Measurements from ENCODE around the gene ZDHHC16. TPM values are rescaled to one million over a fixed set of nuclear protein-coding genes. Genes with fewer than 3 reads are reported as not detected.
"Not testable (repeated sequence)": the region's sequence is repeated elsewhere in the genome, so short reads cannot be mapped to it uniquely, and the experiment has no call there.

Gene ZDHHC16
- total RNA-seq, 1 experiment from 2014 or later = 64.5 TPM

- in situ Hi-C loops (cut with HindIII; ENCODE audit: low pct_unique_long_range_greater_than_20kb, low sequenced_read_pairs) (no loop called here), intact Hi-C loops (cut with micrococcal nuclease; ENCODE audit: unreplicated experiment) (no loop called here)
- no peak overlapping the region for H3K4me3 ChIP-seq (ENCODE audit: low read depth in 2 of 2, low read length in 2 of 2)
- H3K9me3 ChIP-seq (ENCODE audit: control insufficient read depth, insufficient read depth, low read depth, low read length) = no peaks in the 10 kb centered on the region
- H3K27me3 ChIP-seq (ENCODE audit: control insufficient read depth, insufficient read depth, low read length) = no peaks in the 10 kb centered on the region
- no TSS peak for BruUV-seq (replicated peaks)
- DNase-seq (ENCODE audit: low read depth, low spot score) (no peak), ATAC-seq (0 out of 2 replicates have a peak, but pooled peaks have one; percentile 22)
- no peaks in the 10 kb centered on the region for H3K36me3 ChIP-seq (ENCODE audit: control insufficient read depth, insufficient read depth, low read length)
- ChIA-PET CTCF (interaction anchor here (0.6 to 1.2 kb wide), 3 partner anchors 10 to 85 kb away, joined by 3 to 6 read pairs (median 3); partner anchors contain the start of gene MMS19), POLR2A (no interaction called here)
- H3K27ac ChIP-seq (ENCODE audit: low read length) = no peak overlapping the region
- H3K4me1 ChIP-seq (ENCODE audit: control insufficient read depth, insufficient read depth, low read length) = no peaks in the 10 kb centered on the region; the same call in 1 of the 2 replicates
- TF ChIP-seq TCF7L2 (IDR thresholded peaks at IDR 0.05; ENCODE audit: low read depth, low read length) (no peak), REST (IDR thresholded peaks at IDR 0.05; ENCODE audit: insufficient read depth in 1 of 2, low read depth in 2 of 2, low read length in 1 of 2) (no peak), CTCF (IDR thresholded peaks at IDR 0.05) (no peak), SIN3A (IDR thresholded peaks at IDR 0.05; ENCODE audit: borderline replicate concordance, insufficient read depth, low read depth, low read length) (no peak), POLR2AphosphoS5 (IDR thresholded peaks at IDR 0.05; ENCODE audit: low read depth, low read length) (no peak)
These were observed 33.1 kb upstream of the ZDHHC16 start for GRCh38 chr10:97412891-97413304.

- no peak for DNase-seq (ENCODE audit: low read depth, low spot score)
- in situ Hi-C loops (cut with HindIII; ENCODE audit: low pct_unique_long_range_greater_than_20kb, low sequenced_read_pairs) = no loop called here
- Histone ChIP-seq H3K36me3 (ENCODE audit: control insufficient read depth, insufficient read depth, low read length) (no peaks in the 10 kb centered on the region), H3K27ac (ENCODE audit: low read length) (no peak overlapping the region), H3K9me3 (ENCODE audit: control insufficient read depth, insufficient read depth, low read depth, low read length) (no peaks in the 10 kb centered on the region), H3K4me1 (ENCODE audit: control insufficient read depth, insufficient read depth, low read length) (peaks cover 11% of the 10 kb centered on the region), H3K4me3 (ENCODE audit: low read depth in 2 of 2, low read length in 2 of 2) (no peak overlapping the region), H3K27me3 (ENCODE audit: control insufficient read depth, insufficient read depth, low read length) (no peaks in the 10 kb centered on the region)
- no TSS peak for BruUV-seq (replicated peaks)
- TF ChIP-seq REST (IDR thresholded peaks at IDR 0.05; ENCODE audit: insufficient read depth in 1 of 2, low read depth in 2 of 2, low read length in 1 of 2) (no peak), TCF7L2 (IDR thresholded peaks at IDR 0.05; ENCODE audit: low read depth, low read length) (no peak), POLR2AphosphoS5 (IDR thresholded peaks at IDR 0.05; ENCODE audit: low read depth, low read length) (no peak), SIN3A (IDR thresholded peaks at IDR 0.05; ENCODE audit: borderline replicate concordance, insufficient read depth, low read depth, low read length) (no peak), CTCF (IDR thresholded peaks at IDR 0.05) (no peak)
- intact Hi-C loops (cut with micrococcal nuclease; ENCODE audit: unreplicated experiment) = no loop called here
- POLR2A ChIA-PET = no interaction called here
- no peak for ATAC-seq
- CTCF ChIA-PET = no interaction called here
These were observed 29.4 kb upstream of the ZDHHC16 start for GRCh38 chr10:97416565-97416964.

GRCh38 chr10:97423757-97424098, 22.2 kb upstream of the ZDHHC16 start:
- Histone ChIP-seq H3K36me3 (ENCODE audit: control insufficient read depth, insufficient read depth, low read length) (peaks cover 12% of the 10 kb centered on the region), H3K4me1 (ENCODE audit: control insufficient read depth, insufficient read depth, low read length) (peaks cover 14% of the 10 kb centered on the region)
- BruUV-seq (replicated peaks); intact Hi-C loops (cut with micrococcal nuclease; ENCODE audit: unreplicated experiment); H3K9me3 ChIP-seq (ENCODE audit: control insufficient read depth, insufficient read depth, low read depth, low read length); ATAC-seq; in situ Hi-C loops (cut with HindIII; ENCODE audit: low pct_unique_long_range_greater_than_20kb, low sequenced_read_pairs); H3K27ac ChIP-seq (ENCODE audit: low read length); H3K4me3 ChIP-seq (ENCODE audit: low read depth in 2 of 2, low read length in 2 of 2); DNase-seq (ENCODE audit: low read depth, low spot score); H3K27me3 ChIP-seq (ENCODE audit: control insufficient read depth, insufficient read depth, low read length): not testable (repeated sequence)
- POLR2A ChIA-PET = interaction anchor here (1.3 kb wide), 1 partner anchor 22 kb away, joined by 4 read pairs; the partner anchor contains the start of gene RRP12
- CTCF ChIA-PET = interaction anchor here (0.7 kb wide), 1 partner anchor 144 kb away, joined by 5 read pairs; no protein-coding TSS in a partner anchor
